Activated CD8-positive, alpha-beta T cell treated with anti-CD3 and anti-CD28 coated beads for 36 hours (primary cell): ENCODE data around the gene TULP1. TPM values are rescaled to one million over a fixed set of nuclear protein-coding genes. Genes with fewer than 3 reads are reported as not detected.

Experiments used
- ATAC-seq: fragments of 200-7000 bp; cut with Tn5 transposase; one replicate; pipeline ENCODE4 v1.10.0; 2021; ENCODE audit warnings: mild to moderate bottlenecking, moderate library complexity
- CTCF ChIA-PET: fragments of 350-600 bp; sonication (Branson Sonifier 250); formaldehyde crosslinking; loops from one replicate; lab custom pipeline; 2021; ENCODE audit warnings: antibody characterized with exemption; lab: Charles Lee
- POLR2A ChIA-PET: fragments of 350-600 bp; sonication (Branson Sonifier 250); formaldehyde crosslinking; loops from one replicate; lab custom pipeline; 2021; ENCODE audit warnings: antibody characterized with exemption; lab: Charles Lee
- DNase-seq: peaks from one replicate; pipeline ENCODE4 v3.0.0-alpha.2; 2020
- H3K27ac Mint-ChIP-seq: one replicate; pipeline ENCODE4 v1.8.0; 2021; ENCODE audit warnings: mild to moderate bottlenecking, mixed read lengths
- H3K27me3 Mint-ChIP-seq: one replicate; pipeline ENCODE4 v1.8.0; 2021; ENCODE audit warnings: mixed read lengths
- H3K36me3 Mint-ChIP-seq: one replicate; pipeline ENCODE4 v1.8.0; 2021; ENCODE audit warnings: low read depth, mixed read lengths
- H3K4me1 Mint-ChIP-seq: one replicate; pipeline ENCODE4 v1.8.0; 2021; ENCODE audit warnings: low read depth, mixed read lengths
- H3K4me3 Mint-ChIP-seq: one replicate; pipeline ENCODE4 v1.8.0; 2021; ENCODE audit warnings: mild to moderate bottlenecking, moderate library complexity, mixed read lengths
- H3K9me3 Mint-ChIP-seq: one replicate; pipeline ENCODE4 v1.8.0; 2021; ENCODE audit warnings: mixed read lengths
- intact Hi-C: fragments of 100-400 bp; cut with micrococcal nuclease; formaldehyde crosslinking; loops from one replicate; pipeline ENCODE4 v1.10.0; 2022
- total RNA-seq, 2 experiments: library from RNA; stranded (reverse); gene quantifications; one replicate each; pipeline ENCODE4 v1.2.3, GENCODE V29; 2021
- TF ChIP-seq, protein P1 (sequence below): fragments of 200-600 bp; IDR thresholded peaks from one replicate; pipeline ENCODE4 v1.8.0; 2022; ENCODE audit warnings: antibody characterized with exemption, mild to moderate bottlenecking

Gene TULP1
- total RNA-seq, 2 experiments from 2014 or later: not detected

DNA sequence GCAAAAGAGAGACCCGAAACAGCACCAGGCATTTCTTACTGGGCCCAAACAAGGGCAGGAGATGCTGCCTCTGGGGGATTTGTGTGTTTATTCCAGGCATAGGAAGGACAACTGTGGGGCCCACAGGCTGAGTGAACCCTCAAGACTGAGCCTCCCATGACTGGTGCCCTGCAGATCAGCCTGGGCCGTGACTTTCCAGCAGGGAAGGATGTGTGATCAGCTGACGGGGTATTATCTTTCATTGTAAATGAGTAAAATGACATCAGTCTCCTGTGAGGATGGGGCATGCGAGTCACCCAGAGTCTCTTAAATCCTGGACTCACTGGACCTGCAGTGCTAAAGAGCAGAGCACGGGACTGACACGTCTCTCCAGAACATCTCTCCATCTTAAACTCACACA is 11.9 kb downstream of the TULP1 start:
- ChIA-PET POLR2A (no interaction called here), CTCF (interaction anchor here (1.1 kb wide), 1 partner anchor 236 kb away, joined by 3 read pairs; the partner anchor contains the start of gene ARMC12)
- Mint-ChIP-seq H3K27ac (no peak overlapping the region), H3K27me3 (peaks cover 11% of the 10 kb centered on the region), H3K36me3 (no peaks in the 10 kb centered on the region), H3K4me3 (no peak overlapping the region), H3K9me3 (no peaks in the 10 kb centered on the region), H3K4me1 (peaks cover 5% of the 10 kb centered on the region)
- ATAC-seq (no peak), DNase-seq (no peak)
- intact Hi-C loops: no loop called here
- TF ChIP-seq, protein P1, sequence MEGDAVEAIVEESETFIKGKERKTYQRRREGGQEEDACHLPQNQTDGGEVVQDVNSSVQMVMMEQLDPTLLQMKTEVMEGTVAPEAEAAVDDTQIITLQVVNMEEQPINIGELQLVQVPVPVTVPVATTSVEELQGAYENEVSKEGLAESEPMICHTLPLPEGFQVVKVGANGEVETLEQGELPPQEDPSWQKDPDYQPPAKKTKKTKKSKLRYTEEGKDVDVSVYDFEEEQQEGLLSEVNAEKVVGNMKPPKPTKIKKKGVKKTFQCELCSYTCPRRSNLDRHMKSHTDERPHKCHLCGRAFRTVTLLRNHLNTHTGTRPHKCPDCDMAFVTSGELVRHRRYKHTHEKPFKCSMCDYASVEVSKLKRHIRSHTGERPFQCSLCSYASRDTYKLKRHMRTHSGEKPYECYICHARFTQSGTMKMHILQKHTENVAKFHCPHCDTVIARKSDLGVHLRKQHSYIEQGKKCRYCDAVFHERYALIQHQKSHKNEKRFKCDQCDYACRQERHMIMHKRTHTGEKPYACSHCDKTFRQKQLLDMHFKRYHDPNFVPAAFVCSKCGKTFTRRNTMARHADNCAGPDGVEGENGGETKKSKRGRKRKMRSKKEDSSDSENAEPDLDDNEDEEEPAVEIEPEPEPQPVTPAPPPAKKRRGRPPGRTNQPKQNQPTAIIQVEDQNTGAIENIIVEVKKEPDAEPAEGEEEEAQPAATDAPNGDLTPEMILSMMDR: no peak

DNA sequence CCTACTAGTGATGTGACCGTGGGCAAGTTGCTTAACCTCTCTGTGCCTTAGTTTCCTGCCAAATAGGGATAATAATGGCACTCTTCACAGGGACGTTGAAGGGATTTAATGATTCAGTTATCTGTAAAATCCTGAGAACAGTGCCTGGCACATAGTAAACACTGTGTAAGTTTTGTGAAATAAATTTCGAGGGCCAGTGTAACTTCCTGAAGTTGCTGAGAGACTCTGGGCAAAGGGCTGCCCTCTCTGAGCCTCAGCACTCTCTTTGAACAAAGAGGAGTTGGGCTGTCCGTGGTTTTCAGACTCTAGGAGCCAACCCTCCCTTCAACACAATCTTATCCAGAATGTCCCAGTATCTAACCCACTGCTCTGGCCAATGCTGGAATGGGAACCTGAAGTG is 13.3 kb downstream of the TULP1 start:
- DNase-seq (no peak), ATAC-seq (no peak)
- CTCF ChIA-PET: no interaction called here
- POLR2A ChIA-PET: interaction anchor here (24.5 kb wide), 1 partner anchor 28 kb away, joined by 327 read pairs; the partner anchor contains the start of gene RPL10A
- Mint-ChIP-seq H3K9me3 (no peaks in the 10 kb centered on the region), H3K36me3 (no peaks in the 10 kb centered on the region), H3K27me3 (peaks cover 11% of the 10 kb centered on the region), H3K4me3 (no peak overlapping the region), H3K27ac (no peak overlapping the region), H3K4me1 (peaks cover 5% of the 10 kb centered on the region)
- TF ChIP-seq, protein P1: no peak
- intact Hi-C loops: no loop called here

DNA sequence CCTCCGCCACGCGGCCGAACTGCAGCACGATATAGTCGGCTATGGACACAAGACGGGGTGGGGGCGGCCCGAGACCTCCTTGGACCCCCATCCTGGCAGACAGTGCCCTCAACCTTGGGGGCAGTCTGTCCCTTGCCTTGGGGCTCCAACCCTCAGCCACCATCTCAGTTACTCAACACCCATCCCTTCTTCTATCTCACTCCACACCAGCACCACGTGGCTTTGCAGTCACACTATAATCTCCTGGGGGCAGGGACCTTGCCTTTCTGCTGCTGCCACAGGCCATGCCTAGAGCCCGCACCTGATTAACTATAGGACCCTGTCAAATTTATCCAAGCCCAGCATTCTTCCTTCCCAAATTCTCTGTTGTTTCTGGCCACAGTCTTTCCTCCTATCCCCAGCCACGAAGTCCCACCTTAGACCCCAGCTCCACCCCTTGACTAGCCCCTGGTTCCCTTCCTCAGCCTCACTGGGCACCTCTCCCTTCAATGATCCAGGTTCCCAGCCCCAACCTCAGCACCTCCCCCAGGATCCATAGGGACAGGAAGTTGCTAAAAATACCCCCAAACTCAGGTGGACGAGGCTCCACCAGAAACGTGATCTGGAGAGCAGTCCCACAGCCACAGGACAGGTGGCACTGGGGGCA is 14.2 kb downstream of the TULP1 start:
- Mint-ChIP-seq H3K27me3 (peaks cover 11% of the 10 kb centered on the region), H3K4me3 (peak overlapping the region; percentile 72), H3K36me3 (no peaks in the 10 kb centered on the region), H3K9me3 (no peaks in the 10 kb centered on the region), H3K4me1 (peaks cover 10% of the 10 kb centered on the region), H3K27ac (peak overlapping the region; percentile 75)
- ATAC-seq (no peak), DNase-seq (no peak)
- ChIA-PET CTCF (interaction anchor here (0.8 to 1.8 kb wide), 3 partner anchors 9 to 239 kb away, joined by 3 to 4 read pairs (median 3); partner anchors contain the start of gene ARMC12), POLR2A (interaction anchor here (1.8 to 24.5 kb wide), 2 partner anchors 14 to 27 kb away, joined by 4 to 327 read pairs; partner anchors contain the start of gene RPL10A)
- intact Hi-C loops: no loop called here
- TF ChIP-seq, protein P1: no peak

DNA sequence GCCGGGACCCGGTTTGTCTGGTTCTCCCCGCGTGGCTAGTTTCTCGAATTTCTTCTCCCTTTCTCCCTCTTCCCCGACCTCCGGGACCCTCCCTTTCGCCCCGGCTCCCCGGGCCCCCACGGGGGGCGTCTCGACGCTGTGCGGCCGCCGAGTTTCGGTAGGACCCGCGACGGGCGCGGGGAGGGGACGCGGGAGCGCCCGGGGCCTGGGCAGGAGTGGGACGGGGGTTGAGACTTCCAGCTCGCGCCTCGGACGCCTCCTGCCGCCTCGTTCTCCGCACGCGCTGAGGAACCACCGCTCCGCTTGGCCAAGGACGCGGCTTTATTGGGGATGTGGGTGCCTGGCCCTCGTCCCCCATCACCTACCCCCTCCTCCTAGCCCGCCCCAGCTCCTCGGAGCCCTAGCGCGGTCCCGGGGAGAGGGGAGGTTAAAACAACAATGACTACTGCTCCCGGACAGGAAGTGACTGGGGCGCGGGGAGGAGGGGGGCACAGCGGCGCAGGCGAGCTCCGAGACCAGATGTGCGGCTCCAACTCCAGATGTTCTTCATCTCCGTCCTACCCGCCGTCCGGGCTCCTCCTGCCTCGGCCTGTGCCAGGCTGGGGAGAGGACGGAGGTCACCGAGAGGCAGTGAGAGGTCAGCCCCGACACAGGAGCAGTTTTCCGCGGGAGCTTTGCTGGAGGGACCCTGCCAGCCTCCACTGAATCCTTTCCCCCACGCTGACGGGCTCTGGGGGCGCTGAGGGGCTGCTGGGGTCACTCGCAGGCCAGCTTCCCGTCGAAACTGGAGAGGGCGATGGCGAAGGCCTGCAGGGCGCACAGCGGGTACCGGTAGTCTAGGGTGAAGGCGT is 14.9 kb downstream of the TULP1 start:
- POLR2A ChIA-PET: interaction anchor here (0.6 to 24.5 kb wide), 4 partner anchors 13 to 75 kb away, joined by 3 to 327 read pairs (median 4); partner anchors contain the start of gene RPL10A
- TF ChIP-seq, protein P1: no peak
- peaks cover 14% of the 10 kb centered on the region for H3K4me1 Mint-ChIP-seq
- H3K27ac Mint-ChIP-seq: peak overlapping the region; percentile 75
- ATAC-seq (peak; percentile 51), DNase-seq (peak; percentile 68)
- no peaks in the 10 kb centered on the region for H3K9me3 Mint-ChIP-seq
- CTCF ChIA-PET: interaction anchor here (0.8 to 1.8 kb wide), 5 partner anchors 9 to 239 kb away, joined by 3 to 4 read pairs (median 3); partner anchors contain the start of gene ARMC12
- intact Hi-C loops: no loop called here
- peak overlapping the region; percentile 72 for H3K4me3 Mint-ChIP-seq
- H3K27me3 Mint-ChIP-seq: peaks cover 11% of the 10 kb centered on the region
- H3K36me3 Mint-ChIP-seq: no peaks in the 10 kb centered on the region
